ENCODE results near the gene PPP1R14C.

Gene PPP1R14C

DNA sequence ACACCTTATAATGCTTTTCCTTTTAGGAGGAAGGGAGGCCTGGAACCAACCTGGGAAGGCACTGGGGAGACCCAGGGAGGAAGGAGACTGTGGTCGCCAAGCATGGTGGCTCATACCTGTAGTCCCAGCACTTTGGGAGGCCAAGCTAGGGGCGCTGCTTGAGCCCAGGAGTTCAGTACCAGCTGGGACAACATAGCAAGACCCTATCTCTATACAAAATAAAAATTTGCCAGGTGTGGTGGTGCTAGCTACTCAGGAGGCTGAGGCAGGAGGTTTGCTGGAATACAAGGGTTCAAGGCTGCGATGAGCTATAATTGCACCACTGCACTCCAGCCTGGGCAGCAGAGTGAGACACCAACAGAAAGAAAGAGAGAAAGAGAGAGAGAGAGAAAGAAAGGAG is 36.2 kb downstream of the PPP1R14C start:
- TF ChIP-seq FOXM1 (IDR thresholded peaks at IDR 0.05; ENCODE audit: borderline replicate concordance, low read depth) (no peak), REST (IDR thresholded peaks at IDR 0.05; ENCODE audit: low read depth) (no peak), USF1 (IDR thresholded peaks at IDR 0.05) (no peak), NFIC (IDR thresholded peaks at IDR 0.05) (no peak), YY1 (IDR thresholded peaks at IDR 0.05; ENCODE audit: low read depth) (no peak), EP300 (IDR thresholded peaks at IDR 0.05; ENCODE audit: borderline replicate concordance) (no peak), EGR1 (IDR thresholded peaks at IDR 0.05) (no peak), CREB1 (IDR thresholded peaks at IDR 0.05; ENCODE audit: low read depth) (no peak), RAD21 (IDR thresholded peaks at IDR 0.05; ENCODE audit: low read depth) (no peak), TAF1 (IDR thresholded peaks at IDR 0.05; ENCODE audit: low read depth) (no peak), TEAD4 (IDR thresholded peaks at IDR 0.05) (no peak), TCF12 (IDR thresholded peaks at IDR 0.05; ENCODE audit: low read depth) (no peak), CEBPB (IDR thresholded peaks at IDR 0.05) (no peak)
- TF ChIP-seq, protein P1, sequence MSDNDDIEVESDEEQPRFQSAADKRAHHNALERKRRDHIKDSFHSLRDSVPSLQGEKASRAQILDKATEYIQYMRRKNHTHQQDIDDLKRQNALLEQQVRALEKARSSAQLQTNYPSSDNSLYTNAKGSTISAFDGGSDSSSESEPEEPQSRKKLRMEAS (IDR thresholded peaks at IDR 0.05) = no peak

DNA sequence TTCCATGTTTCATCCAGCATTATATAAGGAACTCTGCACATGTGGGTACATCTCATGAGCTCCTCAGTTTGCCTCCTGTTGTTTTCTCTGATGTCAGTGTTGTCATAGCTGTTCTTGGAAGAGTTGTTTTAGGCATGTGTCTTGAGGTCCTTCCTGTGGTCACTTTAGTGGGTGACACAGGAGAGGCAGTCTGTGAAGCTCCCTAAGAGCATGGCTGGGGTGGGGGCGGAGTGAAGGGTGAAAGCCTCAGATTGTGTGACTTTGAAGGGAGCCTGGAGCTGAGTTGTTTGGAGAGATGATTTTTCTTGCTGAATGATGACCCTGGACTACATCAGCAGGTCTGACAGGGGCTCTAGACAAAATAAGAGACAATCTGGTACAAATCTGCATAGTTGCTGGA is 37.7 kb downstream of the PPP1R14C start:
- TF ChIP-seq TAF1 (IDR thresholded peaks at IDR 0.05; ENCODE audit: low read depth) (no peak), YY1 (IDR thresholded peaks at IDR 0.05; ENCODE audit: low read depth) (no peak), CEBPB (IDR thresholded peaks at IDR 0.05) (no peak), USF1 (IDR thresholded peaks at IDR 0.05) (no peak), NFIC (IDR thresholded peaks at IDR 0.05) (no peak), EP300 (IDR thresholded peaks at IDR 0.05; ENCODE audit: borderline replicate concordance) (no peak), ZBTB7A (IDR thresholded peaks at IDR 0.05; ENCODE audit: low read depth) (no peak), TEAD4 (IDR thresholded peaks at IDR 0.05) (no peak), CREB1 (IDR thresholded peaks at IDR 0.05; ENCODE audit: low read depth) (no peak), TCF12 (IDR thresholded peaks at IDR 0.05; ENCODE audit: low read depth) (no peak), REST (IDR thresholded peaks at IDR 0.05; ENCODE audit: low read depth) (no peak), RAD21 (IDR thresholded peaks at IDR 0.05; ENCODE audit: low read depth) (no peak), EGR1 (IDR thresholded peaks at IDR 0.05) (no peak), FOXM1 (IDR thresholded peaks at IDR 0.05; ENCODE audit: borderline replicate concordance, low read depth) (no peak)
- TF ChIP-seq, protein P1 (IDR thresholded peaks at IDR 0.05) = no peak

- TF ChIP-seq ZBTB7A (IDR thresholded peaks at IDR 0.05; ENCODE audit: low read depth) = no peak
- no peak for TF ChIP-seq EGR1 (IDR thresholded peaks at IDR 0.05)
- no peak for TF ChIP-seq USF1 (IDR thresholded peaks at IDR 0.05)
- no peak for TF ChIP-seq CEBPB (IDR thresholded peaks at IDR 0.05)
- TF ChIP-seq NFIC (IDR thresholded peaks at IDR 0.05) = no peak
- no peak for TF ChIP-seq YY1 (IDR thresholded peaks at IDR 0.05; ENCODE audit: low read depth)
- no peak for TF ChIP-seq RAD21 (IDR thresholded peaks at IDR 0.05; ENCODE audit: low read depth)
- TF ChIP-seq FOXM1 (IDR thresholded peaks at IDR 0.05; ENCODE audit: borderline replicate concordance, low read depth) = no peak
- TF ChIP-seq TEAD4 (IDR thresholded peaks at IDR 0.05) = no peak
- TF ChIP-seq REST (IDR thresholded peaks at IDR 0.05; ENCODE audit: low read depth) = no peak
- TF ChIP-seq TAF1 (IDR thresholded peaks at IDR 0.05; ENCODE audit: low read depth) = no peak
Measured at GRCh38 chr6:150182460-150183078, 39.7 kb downstream of the PPP1R14C start.

DNA sequence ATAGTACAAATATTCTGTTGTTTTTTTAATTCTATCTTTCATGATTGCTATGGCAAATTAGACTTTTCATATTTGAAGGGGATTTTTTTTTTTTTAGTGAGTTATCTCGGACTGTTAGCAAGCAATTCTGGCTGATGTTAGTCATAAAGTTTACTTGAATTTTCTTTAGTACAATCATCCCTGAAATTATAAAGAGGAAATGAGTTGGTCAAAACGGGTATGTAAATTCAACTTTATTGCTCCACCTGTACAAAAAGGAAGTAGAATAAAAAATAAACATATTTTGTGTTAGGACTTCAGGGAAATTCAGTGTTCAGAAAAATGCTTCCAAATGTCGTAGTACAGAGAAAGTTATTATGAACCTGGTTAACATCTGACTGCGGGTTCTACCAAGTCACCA is 40.3 kb downstream of the PPP1R14C start:
- TF ChIP-seq TCF12 (IDR thresholded peaks at IDR 0.05; ENCODE audit: low read depth) (no peak), FOXM1 (IDR thresholded peaks at IDR 0.05; ENCODE audit: borderline replicate concordance, low read depth) (no peak), RAD21 (IDR thresholded peaks at IDR 0.05; ENCODE audit: low read depth) (no peak), YY1 (IDR thresholded peaks at IDR 0.05; ENCODE audit: low read depth) (no peak), REST (IDR thresholded peaks at IDR 0.05; ENCODE audit: low read depth) (no peak), EP300 (IDR thresholded peaks at IDR 0.05; ENCODE audit: borderline replicate concordance) (no peak), CREB1 (IDR thresholded peaks at IDR 0.05; ENCODE audit: low read depth) (no peak), CEBPB (IDR thresholded peaks at IDR 0.05) (no peak)

Measured in Ishikawa (cell line).